ENCODE data around the gene MAN2A1.
"Not testable (repeated sequence)": the region's sequence is repeated elsewhere in the genome, so short reads cannot be mapped to it uniquely, and the experiment has no call there.

Gene MAN2A1

DNA sequence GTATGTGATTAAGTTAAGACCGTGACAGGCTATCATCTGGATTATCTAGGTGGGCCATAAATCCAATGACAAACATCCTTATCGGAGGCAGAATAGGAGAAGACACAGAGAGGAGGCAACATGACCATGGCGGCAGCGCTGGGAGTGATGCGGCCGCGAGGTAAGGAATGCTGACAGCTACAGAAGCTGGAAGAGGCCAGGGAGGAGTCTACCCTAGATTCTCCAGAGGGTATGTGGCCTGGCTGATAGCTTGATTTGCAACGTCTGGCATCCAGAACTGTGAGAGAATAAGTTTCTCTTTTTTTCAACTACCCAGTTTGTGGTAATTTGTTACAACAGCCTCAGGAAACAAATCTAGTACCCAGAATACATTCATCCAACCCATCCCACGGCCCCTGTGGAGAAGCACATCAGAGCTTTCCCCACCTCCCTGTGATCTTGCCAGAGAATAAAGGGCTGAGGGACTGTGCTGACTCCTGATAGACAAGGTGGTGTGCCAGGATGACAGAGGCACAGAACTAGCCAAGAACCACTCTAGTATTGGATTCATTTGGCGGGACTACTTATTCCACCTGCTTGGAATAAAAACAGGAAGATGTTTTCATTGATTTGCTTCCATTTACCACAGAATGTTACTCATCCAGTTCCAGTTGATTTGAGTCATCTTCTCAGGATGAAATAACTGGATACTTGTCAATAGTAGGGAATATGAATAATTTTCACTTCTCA is 187.4 kb downstream of the MAN2A1 start:
- no peak for DNase-seq

DNA sequence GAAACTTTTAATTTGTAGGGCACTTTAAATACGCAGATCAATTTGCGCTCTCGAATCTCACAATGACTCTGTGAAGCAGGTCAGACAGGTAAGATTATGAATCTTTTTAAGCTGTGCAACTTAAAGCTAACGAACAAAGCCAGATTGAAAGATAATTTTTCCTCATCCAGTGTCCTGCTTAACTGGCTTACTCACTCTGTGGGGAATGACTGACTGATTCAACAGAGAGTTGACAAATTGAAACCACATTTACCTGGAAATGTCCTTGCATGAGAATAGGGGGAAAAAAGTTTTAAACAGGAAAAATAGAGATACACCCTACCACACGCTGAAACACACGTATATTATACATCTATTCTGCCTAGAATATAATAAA is 187.9 kb downstream of the MAN2A1 start:
- DNase-seq, result no peak

DNA sequence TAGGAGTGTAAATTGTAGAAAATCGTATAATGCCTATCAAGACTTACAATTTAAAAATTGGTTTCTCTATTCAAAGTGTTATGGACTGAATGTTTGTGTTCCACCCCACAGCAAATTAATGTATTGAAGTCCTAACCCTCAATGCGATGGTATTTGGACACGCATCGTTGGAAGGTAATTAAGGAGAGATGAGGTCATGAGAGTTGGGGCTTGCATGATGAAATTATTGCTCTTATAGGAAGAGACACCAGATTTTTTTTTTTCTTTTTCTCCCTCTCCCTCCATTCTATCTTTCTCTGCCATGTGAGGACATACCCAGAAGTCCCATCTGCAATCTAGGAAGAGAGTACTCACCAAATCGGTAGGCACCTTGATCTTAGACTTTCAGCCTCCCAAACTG is 189.2 kb downstream of the MAN2A1 start:
- no peak for DNase-seq

DNA sequence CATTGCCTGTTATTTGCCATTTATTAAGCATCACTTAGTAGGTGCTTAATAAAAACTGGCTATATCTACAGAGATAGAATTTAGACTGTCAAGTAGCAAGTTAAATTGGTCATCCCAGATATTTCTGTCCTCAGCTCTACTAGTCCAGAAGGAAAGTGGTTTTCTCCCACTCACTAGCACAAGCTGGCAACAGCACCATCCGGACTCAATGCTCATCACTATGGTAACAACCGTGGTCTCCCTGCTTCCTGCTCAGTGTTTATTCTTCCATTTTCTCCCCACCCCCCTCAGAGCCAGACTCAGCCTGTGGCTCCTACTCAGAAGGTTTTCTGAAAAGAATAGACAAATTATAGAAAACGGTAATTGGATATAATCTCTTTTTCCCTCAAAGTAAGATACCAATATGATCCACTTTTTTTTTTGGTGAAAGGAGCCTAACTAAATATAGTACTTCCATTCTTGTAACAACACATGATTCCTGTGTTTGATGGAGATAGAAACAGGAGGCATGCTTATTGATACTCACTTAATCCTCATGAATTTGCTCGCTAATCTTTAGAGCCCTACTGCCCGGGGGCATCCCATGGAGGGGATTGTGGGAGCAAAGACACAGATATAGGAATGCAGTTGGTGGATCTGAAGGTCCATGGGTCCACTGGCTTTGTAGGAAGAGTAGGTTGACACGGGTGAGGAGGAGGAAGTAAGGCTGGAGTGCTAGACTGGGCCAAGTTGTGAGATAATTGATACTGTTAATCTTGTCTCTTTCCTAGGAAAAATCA is 191.4 kb downstream of the MAN2A1 start:
- DNase-seq, result no peak

DNA sequence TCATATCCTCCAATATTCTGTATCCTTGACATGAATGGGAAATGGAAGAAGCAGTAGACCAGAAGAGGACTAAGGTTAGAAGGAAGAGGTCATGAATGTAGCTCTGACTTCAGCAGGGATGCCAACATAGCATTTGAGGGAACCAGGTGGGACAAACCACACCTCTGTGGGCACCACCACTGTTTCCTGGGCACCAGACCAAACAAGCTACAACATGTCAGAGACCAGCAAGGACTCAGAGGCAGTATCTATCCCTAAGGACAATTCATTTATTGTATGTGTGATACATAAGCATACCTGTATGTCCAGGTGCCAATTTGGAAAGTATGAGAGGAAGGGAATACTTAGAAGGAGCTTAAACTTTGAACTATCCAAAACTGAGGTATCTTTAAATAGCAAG is 192.8 kb downstream of the MAN2A1 start:
- no peak for DNase-seq

DNA sequence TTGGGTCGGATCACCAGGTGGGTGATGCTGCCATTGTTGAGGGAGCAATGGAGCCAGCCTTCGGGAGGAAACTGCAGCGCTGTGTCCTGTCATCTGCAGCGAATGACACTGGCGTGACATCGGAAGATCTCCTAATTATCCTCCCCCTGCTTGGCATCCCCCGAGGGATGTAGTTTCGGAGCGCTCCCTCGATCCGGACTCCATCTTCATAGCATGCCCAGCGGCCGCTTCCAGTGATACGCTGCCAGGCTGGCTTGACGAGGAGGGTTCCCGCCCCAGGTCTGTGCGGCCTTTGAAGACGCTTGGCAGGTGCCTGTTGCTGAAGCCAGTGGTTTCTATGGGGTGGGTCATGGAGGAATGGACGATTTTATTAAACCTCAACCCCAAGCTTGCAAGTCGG is 194.9 kb downstream of the MAN2A1 start:
- DNase-seq, result no peak

DNA sequence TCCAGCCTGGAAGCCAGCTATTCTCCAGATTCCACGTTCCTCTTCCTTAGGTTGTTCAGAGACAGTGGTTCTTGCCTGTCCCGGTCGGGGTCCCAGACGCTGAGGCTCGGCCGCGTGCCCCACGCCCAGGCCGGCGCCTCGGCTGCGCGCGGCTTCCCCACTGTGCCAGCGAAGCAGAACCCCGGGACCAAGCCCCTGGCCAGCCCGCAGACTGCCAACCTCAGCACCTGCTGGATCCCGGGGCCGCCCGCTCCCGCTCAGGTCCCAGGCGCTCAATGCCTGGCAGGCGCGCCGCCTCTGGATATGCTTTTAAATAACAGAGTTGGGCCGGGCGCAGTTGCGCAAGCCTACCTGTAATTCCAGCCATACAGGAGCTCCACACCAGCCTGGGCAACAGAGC is 195.5 kb downstream of the MAN2A1 start:
- DNase-seq, result no peak

DNA sequence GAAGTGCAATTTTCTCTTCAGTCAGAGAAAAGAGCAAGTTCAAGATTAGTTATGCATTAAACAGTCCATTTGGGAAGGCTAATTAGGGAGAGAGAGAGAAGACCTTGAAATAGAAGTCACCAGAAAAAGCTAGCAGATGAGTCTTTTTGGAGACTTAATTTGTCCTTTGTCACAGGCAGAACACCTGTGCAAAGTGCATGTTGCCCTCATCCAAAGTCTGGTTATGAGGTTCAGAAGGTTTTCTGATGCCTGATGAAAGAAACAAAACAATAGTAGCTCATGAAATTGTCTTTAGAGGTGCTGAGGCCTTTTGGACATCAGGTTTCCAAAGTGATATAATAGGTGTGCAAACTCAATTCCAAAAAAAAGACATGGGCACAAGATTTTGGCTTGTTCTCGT is 199.3 kb downstream of the MAN2A1 start:
- no peak for DNase-seq

DNA sequence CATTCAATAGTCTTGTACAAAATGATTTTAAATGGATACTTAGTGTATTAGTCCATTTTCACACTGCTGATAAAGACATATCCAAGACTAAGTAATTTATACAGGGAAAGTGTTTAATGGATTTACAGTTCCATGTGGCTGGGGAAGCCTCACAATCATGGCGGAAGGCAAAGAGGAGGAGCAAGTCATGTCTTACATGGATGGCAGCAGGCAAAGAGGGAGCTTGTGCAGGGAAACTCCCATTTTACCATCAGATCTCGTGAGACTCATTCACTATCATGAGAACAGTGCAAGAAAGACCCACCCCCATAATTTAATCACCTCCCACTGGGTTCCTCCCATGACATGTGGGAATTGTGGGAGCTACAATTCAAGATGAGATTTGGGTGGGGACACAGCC is 203.5 kb downstream of the MAN2A1 start:
- DNase-seq, result not testable (repeated sequence)

DNA sequence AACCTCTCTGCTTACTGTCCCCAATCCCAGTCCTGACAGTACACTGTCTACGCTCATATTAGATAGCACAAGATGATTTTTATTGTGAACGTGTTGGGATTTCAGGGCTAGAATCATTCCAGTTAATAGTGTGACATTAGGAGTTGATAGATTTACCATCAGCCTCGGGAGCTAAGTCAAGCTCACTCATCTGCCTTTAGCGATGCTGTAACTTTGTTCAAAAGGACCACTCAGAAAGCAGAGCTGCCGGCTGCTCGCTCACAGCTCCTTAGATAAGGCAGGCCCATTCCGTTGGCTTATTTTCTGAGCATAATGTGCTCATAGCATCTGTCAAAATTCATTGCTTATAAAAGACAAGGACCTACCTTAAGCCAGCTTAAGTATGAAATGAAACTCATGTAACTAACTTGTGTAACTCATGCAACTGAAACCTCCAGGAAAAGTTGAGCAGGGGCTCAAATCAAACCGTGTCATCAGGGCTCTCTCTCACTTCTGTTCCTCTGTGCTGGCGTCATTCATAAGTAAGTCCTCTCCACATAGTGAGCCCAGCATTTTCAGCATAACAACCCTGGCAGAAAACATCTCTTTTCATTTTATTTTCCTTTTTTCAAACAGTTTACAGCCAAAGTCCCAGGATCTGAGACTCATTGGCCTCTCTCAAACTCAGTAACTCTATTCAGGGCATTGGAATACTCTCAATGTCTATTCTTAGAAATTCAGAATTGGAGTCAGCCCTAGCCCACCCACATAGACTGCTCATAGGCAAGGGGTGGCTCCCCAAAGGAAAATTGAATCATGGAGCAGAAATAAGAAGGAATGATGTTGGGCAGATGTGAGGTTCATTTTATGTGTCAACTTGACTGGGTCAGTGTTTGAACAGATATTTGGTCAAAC is 208.8 kb downstream of the MAN2A1 start:
- no peak for DNase-seq

DNA sequence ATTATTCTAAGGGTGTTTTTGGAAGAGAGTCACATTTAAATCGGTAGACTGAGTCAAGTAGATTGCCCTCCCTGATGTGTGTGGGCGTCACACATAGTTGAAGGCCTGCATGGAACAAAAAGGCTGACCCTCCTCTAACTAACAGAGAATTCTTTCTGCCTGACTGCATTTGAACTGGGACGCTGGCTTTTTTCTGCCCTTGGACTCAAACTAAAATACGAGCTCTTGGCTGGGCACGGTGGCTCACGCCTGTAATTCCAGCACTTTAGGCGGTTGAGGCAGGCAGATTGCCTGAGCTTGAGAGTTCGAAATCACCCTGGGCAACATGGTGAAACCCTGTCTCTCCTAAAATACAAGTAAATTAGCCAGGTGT is 209.4 kb downstream of the MAN2A1 start:
- no peak for DNase-seq

DNA sequence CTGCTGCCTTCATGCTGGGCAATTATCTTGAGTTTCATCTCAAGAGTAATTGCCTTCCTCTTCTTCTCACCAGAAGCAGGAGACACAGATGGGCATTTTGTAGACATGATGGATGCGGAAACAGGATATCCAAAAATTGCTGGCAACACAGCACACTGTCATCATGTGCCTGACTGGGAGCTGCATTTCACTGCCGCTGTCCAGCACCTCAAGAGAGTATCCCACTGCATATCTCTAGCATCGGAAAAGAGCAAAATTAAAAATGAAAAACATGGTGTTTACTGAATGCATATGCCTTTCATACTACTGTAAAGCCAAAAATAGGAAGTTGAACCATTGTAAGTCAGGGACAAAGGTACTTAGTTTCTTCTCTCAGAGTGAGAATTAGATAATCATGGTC is 210.7 kb downstream of the MAN2A1 start:
- no peak for DNase-seq

DNA sequence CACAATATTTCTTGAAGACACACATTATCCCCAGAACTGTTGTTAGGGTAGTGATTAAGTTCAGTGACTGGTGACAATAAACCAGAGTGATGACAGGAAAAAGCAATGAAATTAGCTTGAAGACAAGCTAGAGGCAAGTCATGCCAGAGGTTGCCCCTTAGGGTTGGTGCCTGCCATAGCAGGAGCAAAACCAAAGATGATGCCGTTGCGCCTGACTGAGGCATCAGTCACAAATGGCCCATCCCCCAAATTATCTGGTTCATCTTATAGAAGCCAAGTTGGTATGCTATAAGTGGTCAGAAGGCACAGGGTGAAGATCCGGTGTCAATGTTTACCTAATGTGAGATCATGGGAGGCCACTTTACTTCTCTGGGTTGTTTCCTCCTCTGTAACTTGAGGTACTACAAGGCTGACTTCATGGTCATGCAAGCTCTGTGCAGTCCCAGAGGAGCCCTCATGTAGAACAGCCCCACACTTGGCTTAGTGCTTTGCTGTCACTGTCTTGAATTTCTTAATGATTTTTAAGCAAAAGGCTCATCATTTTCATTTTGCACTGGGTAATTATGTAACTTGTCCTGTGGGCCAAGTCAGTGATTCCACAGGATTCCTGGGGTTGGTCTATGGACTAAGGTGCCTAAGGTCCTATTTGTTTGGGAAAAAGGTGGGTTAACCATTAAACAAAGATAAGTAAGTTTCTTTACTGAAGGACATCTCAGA is 211.3 kb downstream of the MAN2A1 start:
- no peak for DNase-seq

DNA sequence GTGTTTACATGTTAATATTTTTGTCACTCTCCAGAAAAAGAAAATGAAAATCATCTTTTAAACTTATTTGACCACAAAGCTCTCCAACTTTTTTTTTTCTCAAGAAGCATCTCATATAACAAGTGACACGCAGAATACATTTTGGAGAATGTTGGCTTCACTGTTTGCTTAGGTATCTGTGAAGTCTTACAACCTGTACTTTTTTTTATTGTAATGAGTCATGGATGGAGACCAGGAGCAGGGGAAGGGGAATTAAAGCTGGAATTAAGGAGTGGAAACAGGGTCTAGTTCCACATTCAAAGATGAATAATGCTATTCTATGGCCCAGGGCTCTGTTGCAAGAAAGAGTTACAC is 211.9 kb downstream of the MAN2A1 start:
- no peak for DNase-seq

DNA sequence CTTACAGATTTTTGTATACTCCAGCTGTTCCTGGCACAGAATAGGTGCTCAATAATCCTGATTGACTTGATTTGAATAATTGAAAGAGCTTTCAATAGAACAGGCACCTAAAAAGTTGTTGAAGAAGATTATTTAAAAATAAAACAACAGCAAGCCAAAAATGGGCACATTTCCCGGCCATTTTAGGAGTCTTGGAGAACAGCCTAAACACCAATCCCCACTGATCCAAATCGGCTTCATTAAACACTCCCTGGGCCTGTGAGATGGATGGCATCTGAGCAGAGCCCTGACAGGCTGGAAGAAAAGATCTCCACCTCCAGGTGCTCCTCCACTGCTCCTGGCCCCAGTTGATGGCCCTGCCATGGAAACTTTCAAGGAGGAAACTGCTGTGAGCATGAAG is 213.3 kb downstream of the MAN2A1 start:
- DNase-seq, result no peak

DNA sequence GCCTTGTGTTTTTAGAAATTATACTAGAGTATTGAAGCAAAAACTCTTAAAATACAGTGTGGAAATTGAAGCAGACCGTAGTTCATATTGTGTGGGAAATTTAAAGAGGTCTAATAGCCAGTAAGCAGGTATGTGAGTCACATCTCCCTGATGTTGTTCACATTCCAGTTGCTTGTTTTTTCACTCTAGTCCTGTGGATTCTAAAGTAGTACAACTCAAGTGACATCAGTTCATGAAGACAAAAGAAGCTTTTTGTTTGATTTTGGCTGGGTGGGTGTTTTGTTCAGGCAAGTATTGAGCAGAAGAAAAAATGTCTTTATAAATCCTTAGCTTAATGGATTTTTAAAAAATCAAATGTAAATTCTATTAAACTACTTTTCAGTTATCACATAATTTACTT is 216.2 kb downstream of the MAN2A1 start:
- DNase-seq, result no peak

DNA sequence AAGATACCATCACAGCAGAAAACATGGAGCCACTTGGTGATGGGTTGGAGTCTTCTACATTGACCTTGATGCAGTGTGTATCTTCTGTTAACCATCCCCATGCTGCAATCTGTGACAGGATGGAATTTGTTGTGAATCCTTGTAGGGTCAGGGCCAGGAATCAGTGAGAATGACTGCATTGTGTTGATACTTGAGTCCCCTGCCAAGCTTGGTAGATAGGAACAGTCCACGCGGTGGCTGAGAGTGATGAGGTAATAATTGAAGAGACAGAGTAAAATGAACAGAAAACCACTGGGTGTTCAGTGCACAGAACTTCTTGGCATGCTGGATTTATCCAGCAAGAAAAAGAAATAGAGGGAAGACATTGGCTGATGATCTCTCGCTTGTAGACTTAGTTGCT is 217.5 kb downstream of the MAN2A1 start:
- no peak for DNase-seq

DNA sequence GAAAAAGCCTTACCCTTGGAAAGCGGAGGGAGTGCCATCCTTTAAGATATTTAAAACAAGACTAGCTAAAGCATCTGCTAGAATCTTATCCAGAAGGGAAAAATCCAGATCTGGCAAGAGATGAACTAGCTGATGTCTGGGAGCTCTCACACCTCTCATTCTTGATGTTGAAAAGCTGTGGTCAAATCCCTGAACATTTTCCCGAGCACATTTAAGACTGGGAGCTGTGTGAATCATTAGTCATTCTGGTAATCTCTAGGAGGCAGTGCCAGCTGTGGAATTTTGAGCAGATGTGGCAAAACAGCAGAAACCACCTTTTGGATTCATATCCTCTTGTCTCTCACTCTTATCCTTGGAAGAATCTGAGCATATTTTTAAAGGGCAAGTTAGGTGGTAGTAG is 218.0 kb downstream of the MAN2A1 start:
- no peak for DNase-seq

DNA sequence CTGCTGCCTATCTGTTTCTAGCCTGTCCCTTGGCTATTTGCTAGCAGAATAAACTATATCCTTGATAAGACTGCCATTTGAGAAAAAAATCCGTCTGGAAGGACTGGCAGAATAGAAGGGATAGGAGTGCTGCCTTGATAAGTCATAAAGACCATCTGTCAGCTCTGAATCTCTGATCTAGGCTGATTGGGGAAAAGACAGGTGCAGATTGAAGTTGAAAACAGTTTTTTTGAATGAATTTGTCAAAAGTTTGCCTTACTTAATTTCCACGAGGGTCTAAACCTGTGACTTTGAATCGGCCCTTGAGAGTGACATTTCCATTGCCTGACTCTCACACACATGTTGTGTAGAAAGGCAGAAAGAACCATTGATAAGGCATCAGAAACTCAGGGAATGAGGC is 218.6 kb downstream of the MAN2A1 start:
- DNase-seq, result no peak

DNA sequence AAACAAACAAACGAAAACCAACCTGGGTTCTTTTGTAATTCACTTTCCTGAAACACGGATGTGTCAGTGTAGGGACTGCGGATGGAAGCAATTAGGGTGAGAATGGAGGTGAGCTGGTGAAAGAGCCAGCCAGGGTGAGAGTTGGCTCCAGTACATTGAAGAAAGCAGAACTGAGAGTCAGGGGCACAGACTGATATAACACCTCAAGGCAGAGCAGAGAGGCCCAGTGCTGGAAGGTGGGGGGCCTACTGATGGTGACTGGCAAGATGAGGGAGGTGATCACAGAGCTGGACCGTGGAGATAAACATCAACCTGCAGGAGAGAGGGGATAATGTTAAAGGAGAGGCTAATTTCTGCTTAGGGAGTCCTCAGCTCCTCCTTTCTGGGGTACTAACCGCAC is 221.1 kb downstream of the MAN2A1 start:
- DNase-seq, result no peak

DNA sequence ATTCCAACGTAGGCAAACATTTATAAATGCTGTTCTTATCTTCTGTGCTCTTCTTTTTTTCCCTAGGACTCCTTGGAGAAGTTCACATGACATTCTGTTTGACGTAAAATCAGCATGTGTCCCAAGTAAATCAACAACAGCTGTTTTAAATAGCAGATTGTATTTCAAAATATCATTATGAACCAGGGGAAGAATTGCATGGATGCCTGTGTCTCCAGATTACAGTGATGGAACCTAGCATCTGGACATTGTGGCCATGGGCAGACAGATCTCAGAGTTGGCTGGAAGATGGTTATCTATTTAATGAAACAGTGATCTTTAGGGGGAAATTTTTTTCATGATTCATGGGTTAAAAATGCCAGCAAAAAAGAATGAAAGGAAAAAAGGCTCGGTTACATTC is 222.0 kb downstream of the MAN2A1 start:
- DNase-seq, result no peak

DNA sequence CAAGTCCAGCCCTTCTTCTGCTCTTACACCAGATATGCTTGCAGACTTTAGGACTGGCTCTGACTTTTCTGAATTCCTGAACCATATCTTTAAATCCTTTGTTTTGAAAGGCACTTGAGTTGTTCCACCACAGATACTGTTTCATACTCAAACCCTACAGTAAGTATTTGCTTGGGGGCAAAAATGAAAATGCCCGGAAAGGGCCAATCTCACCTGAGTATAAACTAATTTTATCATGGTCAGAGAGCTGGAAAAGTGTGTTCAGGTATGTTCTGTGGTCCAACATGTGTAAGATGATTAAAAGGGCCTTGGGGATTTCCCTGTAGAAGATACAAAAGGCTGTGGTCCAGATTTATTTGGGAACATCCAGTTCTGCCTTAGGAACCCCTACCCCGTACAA is 225.2 kb downstream of the MAN2A1 start:
- no peak for DNase-seq

DNA sequence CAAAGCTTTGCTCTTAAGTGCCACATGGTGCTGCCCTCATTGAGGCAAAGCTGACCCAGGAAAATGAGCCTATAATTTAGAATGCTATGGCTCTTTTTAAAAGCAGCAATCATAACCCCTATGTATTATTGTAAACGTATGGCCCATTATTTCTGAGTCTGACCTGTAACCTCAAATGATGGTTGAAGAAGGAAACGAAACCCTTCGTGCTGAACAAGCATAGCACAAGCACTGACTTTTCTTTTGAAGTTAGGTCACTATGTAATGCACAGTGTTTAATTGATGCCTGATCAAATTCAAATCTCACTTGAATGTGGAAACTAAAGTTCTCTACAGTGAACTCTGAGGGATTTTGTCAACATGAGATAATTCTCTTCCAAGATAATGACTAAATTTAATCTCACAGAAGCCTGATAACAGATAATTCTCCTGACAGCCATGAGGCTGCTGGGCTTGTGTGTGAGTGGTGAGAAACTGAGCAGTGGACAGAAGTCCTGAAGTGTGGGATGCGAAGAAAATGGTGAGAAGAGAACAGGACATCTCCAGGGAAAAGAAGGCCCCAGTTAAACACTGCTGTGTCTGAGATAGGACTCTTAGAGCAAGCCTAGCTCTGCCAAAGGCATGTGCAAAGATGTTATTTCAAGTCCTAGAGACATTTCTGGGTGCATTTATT is 226.9 kb downstream of the MAN2A1 start:
- DNase-seq, result no peak
